ENCODE measurements around the gene AMOTL1. TPM values are rescaled to one million over a fixed set of nuclear protein-coding genes. Genes with fewer than 3 reads are reported as not detected.

AMOTL1 gene
- total RNA-seq, 1 donor, result 64.7 TPM

- DNase-seq (ENCODE audit: low read depth), result no peak
- no peak overlapping the region for H3K4me3 ChIP-seq (ENCODE audit: low read depth, low read length)
- TF ChIP-seq CTCF (IDR thresholded peaks at IDR 0.05; ENCODE audit: insufficient read depth, low read length), result no peak
Observed at GRCh38 chr11:94861306-94861845, 93.2 kb downstream of the AMOTL1 start.

- no peak overlapping the region for H3K4me3 ChIP-seq (ENCODE audit: low read depth, low read length)
- no peak for DNase-seq (ENCODE audit: low read depth)
- no peak for TF ChIP-seq CTCF (IDR thresholded peaks at IDR 0.05; ENCODE audit: insufficient read depth, low read length)
Observed at GRCh38 chr11:94862926-94863880, 95.0 kb downstream of the AMOTL1 start.

GRCh38 chr11:94864506-94865045 is 96.4 kb downstream of the AMOTL1 start:
- H3K4me3 ChIP-seq (ENCODE audit: low read depth, low read length), result no peak overlapping the region
- TF ChIP-seq CTCF (IDR thresholded peaks at IDR 0.05; ENCODE audit: insufficient read depth, low read length), result no peak
- no peak for DNase-seq (ENCODE audit: low read depth)

- H3K4me3 ChIP-seq (ENCODE audit: low read depth, low read length), result no peak overlapping the region
- DNase-seq (ENCODE audit: low read depth), result no peak
- no peak for TF ChIP-seq CTCF (IDR thresholded peaks at IDR 0.05; ENCODE audit: insufficient read depth, low read length)
Observed at GRCh38 chr11:94866231-94866822, 98.2 kb downstream of the AMOTL1 start.

GRCh38 chr11:94866936-94867795 is 99.0 kb downstream of the AMOTL1 start:
- H3K4me3 ChIP-seq (ENCODE audit: low read depth, low read length), result no peak overlapping the region
- TF ChIP-seq CTCF (IDR thresholded peaks at IDR 0.05; ENCODE audit: insufficient read depth, low read length), result no peak
- no peak for DNase-seq (ENCODE audit: low read depth)

GRCh38 chr11:94868468-94868867 is 100.3 kb downstream of the AMOTL1 start:
- no peak for DNase-seq (ENCODE audit: low read depth)
- no peak overlapping the region for H3K4me3 ChIP-seq (ENCODE audit: low read depth, low read length)
- TF ChIP-seq CTCF (IDR thresholded peaks at IDR 0.05; ENCODE audit: insufficient read depth, low read length), result no peak

Measured in fibroblast of the aortic adventitia (primary cell).